Ramos (cell line): ENCODE data around the gene RAD9A.

Experiments
- in situ Hi-C: fragments of 300-500 bp; cut with MboI; formaldehyde crosslinking; loops from one replicate; pipeline ENCODE4 v1.14.3; 2022; ENCODE audit warnings: low sequenced_read_pairs; ENCODE audit not compliant: unreplicated experiment

Gene RAD9A

DNA sequence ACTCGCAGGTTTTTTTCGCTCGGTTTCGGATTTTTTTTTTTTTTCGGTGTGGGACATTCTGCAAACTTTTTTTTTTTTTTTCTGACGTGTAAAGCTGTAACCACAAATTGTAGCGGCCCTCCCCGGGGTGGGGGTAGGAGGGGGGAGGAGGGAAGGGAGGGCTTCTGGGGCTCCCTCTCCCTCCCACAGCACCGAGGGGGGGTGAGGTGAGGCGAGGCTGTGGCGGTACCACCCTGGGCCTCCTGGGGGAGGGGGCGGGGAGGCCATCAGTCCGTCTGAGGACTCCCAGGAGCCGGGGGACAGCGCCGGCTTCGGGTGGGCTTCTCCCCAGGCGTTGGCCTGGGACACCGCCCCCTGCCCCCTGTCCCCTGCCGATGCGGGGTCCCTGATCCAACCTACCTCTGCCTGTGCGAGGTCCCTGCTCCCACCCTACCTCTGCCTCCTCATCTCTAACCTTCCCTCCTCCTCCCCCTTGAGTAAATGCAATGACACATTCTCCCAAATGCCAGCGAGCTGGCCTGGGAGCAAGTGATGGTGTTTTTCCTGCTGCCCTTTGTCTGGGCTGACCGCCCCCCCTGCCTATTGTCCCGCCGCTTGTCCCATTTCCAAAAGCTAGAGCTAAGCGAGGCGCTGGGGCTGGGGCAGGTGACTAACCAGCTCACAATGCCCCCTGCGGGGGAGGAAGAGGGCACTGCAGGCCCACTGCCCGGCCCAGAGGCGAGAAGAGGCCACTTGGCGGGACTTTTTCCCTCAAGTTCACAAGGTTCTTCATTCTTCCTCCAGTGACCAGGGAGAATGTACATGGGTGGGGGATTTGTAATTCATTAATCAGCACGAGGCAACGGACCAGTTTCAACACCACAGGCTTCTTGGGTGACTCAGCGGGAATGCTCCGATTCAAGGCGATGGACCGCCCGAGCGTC is 17.9 kb upstream of the RAD9A start:
- in situ Hi-C loops = no loop called here

DNA sequence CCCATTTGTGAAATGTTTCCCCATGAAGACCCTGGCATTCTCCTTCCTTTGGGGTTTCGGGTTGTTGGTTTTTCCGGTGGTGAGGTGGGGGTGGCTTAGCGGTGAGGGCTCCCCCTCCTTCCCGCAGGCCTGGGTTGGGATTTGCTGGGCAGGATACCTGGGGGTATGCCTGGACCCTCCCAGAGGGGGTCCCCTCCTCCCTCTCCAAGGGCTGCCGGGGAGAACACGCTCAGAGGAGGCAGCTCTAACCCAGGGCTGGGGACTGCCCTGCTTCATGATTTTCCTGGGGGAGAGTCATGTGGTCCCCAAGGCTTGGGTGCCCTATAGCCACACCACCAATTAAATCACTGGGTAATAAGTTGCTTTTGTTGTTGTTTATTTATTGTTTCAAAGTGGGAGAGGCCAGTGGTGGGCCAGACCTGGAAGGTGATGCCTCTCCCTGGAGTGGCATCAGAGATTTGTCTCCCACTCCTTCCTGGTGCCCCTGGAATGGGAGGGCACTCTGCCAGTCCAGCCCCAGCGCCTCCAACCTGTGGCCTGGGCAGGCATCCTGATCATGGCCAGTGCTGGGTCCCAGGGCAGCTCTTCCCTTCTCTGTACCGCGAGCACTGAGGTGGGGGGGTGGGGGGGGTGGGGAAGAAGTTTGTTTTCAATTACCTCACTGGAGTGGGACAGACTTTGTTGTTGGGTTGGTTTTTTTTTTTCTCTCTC is 17.1 kb upstream of the RAD9A start:
- in situ Hi-C loops = no loop called here

DNA sequence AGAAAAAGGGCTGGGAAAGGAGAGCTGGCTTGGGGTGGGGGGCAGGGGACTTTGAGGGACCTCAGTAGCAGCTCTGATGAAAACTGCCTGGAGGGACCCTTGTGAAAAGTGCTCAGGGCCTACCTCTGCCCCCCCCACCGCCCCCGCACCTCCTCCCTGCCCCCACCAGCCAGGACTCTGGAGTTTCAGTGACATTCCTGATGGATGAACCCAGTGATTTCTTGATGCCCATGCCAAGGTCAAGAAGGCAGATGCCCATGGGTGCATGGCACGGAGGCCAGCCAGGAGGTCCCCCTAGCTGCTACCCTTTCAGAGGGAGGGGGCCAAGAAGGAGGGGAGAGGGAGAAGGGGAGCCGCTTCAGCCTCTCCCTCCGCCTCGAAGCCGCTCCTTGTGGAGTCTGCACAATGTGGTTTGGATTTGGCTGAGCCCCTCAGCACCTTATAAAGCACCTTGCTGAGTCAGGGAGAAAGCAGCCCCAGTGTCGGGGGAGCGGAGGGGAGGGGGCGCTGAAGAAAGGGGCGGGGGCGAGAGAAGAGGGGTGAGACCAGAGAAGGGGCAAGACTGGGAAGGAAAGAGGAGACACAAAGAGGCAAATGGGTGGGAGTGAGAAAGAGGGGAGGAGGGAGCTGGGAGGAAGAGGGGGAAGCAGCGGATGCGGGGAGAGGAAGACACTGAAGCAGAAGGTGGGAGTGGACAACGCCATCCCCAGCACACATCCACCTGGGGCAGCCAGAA is 16.3 kb upstream of the RAD9A start:
- in situ Hi-C loops = no loop called here

GRCh38 chr11:67376063-67376820 is 15.5 kb upstream of the RAD9A start:
- in situ Hi-C loops = no loop called here

GRCh38 chr11:67376873-67377808 is 14.6 kb upstream of the RAD9A start:
- in situ Hi-C loops = no loop called here

DNA sequence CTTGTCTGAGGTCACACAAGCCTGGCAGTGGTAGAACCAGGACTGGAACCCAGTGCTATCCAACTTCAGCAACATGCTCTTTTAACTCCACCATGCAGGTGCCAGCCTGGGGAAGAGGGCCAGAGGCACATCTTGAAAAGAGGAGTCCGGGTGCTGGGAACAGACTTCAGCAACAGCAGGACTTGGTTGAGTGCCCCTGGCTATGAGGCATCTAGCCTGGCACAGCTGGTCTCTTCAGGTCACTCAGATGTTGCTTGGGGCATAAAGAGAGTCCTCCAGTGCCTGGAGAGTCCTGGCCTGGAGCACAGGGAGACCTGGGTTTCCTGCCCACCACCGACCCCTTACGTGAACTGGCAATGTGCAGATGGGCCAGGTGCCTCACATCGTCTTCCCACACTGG is 13.2 kb upstream of the RAD9A start:
- in situ Hi-C loops = no loop called here

DNA sequence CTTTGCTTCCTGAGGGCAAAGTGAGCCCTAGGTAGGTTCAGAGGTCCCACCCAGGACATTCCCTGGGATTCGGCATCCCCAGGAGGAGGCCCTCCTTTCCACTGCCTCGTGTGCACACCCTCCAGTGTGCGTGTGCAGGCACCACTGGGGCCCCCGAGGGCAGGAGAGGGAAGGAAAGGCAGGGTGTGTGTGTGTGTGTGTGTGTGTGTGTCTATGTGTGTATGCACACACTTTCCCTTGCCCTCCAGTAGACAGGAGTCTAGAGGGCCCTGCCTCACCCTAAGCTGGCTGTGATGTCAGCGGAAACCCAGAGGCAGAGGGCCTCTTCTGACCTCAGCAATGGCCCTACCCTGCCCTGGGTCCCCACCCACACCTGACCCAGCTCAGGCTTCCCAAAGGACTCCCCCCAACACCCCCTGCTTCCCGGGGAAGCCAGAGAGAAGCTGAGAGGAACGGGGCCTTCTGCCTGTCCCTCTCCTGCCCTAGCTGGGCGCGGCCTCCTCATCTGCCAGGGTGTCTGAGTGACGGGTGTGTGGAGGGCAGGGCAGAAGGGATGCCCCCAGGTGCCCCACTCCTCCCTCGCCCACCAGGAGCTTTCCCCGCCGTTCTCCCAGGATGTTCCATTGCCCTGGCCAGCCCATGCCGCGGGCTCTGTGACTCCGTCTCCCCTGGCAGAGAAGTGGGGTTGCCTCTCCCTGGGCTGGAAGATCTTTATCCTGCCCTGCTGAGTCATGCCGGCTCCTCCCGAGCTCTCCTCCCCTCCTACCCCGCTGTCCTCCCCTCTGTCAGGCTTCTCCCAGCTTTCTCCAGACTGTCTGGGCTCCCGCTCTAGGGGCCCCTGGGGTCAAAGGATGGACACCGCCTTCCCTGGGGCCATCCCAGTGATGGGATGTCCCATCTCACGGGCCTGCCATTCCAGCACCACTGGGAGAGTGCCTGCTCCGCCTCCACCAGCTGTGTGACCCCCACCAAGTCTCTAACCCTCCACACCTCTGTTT is 12.4 kb upstream of the RAD9A start:
- in situ Hi-C loops = loop anchor here (5.0 to 10.0 kb wide), 2 partner anchors 117 to 295 kb away; no protein-coding TSS in a partner anchor

DNA sequence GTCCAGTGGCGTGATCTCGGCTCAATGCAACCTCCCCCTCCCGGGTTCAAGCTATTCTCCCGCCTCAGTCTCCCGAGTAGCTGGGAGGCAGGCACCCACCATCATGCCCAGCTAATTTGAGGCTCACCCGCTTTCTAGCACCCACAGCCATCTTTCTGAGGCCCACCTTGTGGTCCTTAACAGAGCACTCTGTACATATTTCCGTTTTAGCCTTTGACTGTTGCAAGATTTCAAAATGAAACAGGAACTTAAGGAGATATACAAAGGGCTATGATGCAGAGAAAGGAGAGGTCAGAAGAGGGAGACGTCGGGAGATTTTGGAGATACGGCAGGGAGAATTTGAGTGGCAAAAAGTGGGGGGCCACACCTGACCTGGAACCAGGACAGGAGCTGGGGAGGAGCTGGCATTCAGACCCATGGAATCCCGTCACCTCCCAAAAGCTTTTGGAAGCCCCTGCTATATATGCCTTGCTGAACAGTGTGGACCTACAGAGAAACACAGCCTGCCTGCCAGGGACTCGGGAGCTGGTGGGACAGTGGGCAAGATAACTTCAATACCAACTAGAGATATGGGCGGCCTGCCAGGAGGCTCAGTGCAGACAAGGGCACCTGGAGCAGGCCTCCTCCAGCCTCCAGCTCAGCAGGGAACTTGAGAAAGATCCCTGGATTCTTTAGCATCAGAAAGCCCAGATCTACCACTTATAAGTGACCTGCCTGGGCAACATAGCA is 10.4 kb upstream of the RAD9A start:
- in situ Hi-C loops = loop anchor here (5.0 to 10.0 kb wide), 2 partner anchors 119 to 297 kb away; no protein-coding TSS in a partner anchor

GRCh38 chr11:67382276-67383136 is 9.3 kb upstream of the RAD9A start:
- in situ Hi-C loops = loop anchor here (5.0 to 10.0 kb wide), 2 partner anchors 120 to 298 kb away; no protein-coding TSS in a partner anchor

- in situ Hi-C loops = loop anchor here (5.0 to 10.0 kb wide), 2 partner anchors 123 to 300 kb away; no protein-coding TSS in a partner anchor
These were observed 6.9 kb upstream of the RAD9A start for GRCh38 chr11:67384851-67385366.

DNA sequence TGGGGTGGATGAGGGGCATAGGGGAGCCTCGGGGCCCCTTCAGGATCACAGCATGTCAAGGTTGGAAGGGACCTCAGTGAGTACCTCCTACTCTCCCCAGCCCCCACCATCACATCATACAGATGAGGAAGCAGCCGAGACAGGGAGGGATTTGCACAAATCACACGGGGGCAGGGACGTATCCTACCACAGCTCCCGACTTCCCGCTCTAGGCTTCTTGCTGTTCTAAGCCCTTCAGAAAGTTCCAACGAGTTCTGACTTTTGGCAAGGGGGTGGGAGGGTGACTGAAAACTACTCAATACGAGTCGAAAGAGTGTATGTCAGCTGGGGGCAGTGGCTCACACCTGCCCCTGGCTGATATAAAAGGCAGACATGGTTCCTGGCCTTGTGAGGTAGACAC is 4.7 kb upstream of the RAD9A start:
- in situ Hi-C loops = loop anchor here (10.0 kb wide), 1 partner anchor 302 kb away; no protein-coding TSS in a partner anchor

GRCh38 chr11:67387518-67387917 is 4.3 kb upstream of the RAD9A start:
- in situ Hi-C loops = loop anchor here (10.0 kb wide), 1 partner anchor 303 kb away; no protein-coding TSS in a partner anchor

- in situ Hi-C loops = loop anchor here (10.0 kb wide), 1 partner anchor 305 kb away; no protein-coding TSS in a partner anchor
These were observed 2.3 kb upstream of the RAD9A start for GRCh38 chr11:67389477-67389876.

DNA sequence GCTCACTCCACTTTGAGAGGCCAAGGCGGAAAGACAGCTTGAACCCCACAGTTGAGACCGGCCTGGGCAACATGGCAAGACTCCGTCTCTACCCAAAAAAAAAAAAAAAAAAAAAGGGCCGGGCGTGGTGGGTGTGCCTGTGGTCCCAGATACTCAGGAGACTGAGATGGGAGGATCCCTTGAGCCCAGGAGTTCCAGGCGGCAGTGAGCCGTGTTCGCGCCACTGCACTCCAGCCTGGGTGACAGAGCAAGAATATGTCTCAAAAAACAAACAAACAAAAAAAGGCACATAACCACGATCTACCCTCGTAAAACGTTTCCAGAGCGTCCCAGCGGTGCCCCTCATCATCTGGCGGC is 861 bp upstream of the RAD9A start:
- in situ Hi-C loops = no loop called here

- in situ Hi-C loops = no loop called here
These were observed 463 bp downstream of the RAD9A start for GRCh38 chr11:67392183-67392715.
